HepG2 (cell line): ENCODE results near the gene PRRT2. TPM values are rescaled to one million over a fixed set of nuclear protein-coding genes. Genes with fewer than 3 reads are reported as not detected.

Source experiments
- BCLAF1 ChIP-seq: fragments of 450-650 bp; IDR thresholded peaks from 2 replicates; pipeline ENCODE4 v1.6.1; 2017; ENCODE audit warnings: mild to moderate bottlenecking
- CCAR2 ChIP-seq: fragments of 200-400 bp; formaldehyde crosslinking; optimal IDR thresholded peaks from 2 replicates; pipeline ENCODE3; 2018; ENCODE audit warnings: low read depth, mild to moderate bottlenecking, low read length, moderate library complexity
- ELF1 ChIP-seq: sonication (generic); formaldehyde crosslinking; IDR thresholded peaks from 2 replicates; pipeline ENCODE4 v1.4.0; 2020; ENCODE audit warnings: missing genetic modification reagents
- GATA4 ChIP-seq: sonication (generic); IDR thresholded peaks from 2 replicates; pipeline ENCODE4 v1.6.1; 2016; ENCODE audit warnings: antibody characterized with exemption, low read depth, borderline replicate concordance
- HBP1 ChIP-seq: IDR thresholded peaks from 2 replicates; pipeline ENCODE4 v1.6.1; 2016; ENCODE audit warnings: low read depth, control low read depth
- HES4 ChIP-seq: sonication (generic); formaldehyde crosslinking; IDR thresholded peaks from 2 replicates; pipeline ENCODE4 v1.9.0; 2021; ENCODE audit warnings: mild to moderate bottlenecking, missing genetic modification reagents, borderline replicate concordance
- HMG20A ChIP-seq: IDR thresholded peaks from 2 replicates; pipeline ENCODE4 v1.6.1; 2016; ENCODE audit warnings: borderline replicate concordance
- HMG20B ChIP-seq: conservative IDR thresholded peaks from 2 replicates; pipeline ENCODE4 v1.6.1; 2016; ENCODE audit warnings: missing genetic modification reagents, missing compliant biosample characterization
- HOXD1 ChIP-seq: sonication (generic); formaldehyde crosslinking; IDR thresholded peaks from 2 replicates; pipeline ENCODE4 v1.5.0; 2020; ENCODE audit warnings: missing genetic modification reagents
- JARID2 ChIP-seq: sonication (generic); formaldehyde crosslinking; IDR thresholded peaks from 2 replicates; pipeline ENCODE4 v1.8.1; 2023; ENCODE audit warnings: missing genetic modification reagents, inconsistent platforms; ENCODE audit not compliant: insufficient replicate concordance
- MAF1 ChIP-seq: sonication (generic); formaldehyde crosslinking; IDR thresholded peaks from 2 replicates; pipeline ENCODE4 v1.5.0; 2020; ENCODE audit warnings: missing genetic modification reagents, borderline replicate concordance
- MIXL1 ChIP-seq: IDR thresholded peaks from 2 replicates; pipeline ENCODE4 v1.6.1; 2016
- MTA3 ChIP-seq: sonication (generic); formaldehyde crosslinking; IDR thresholded peaks from 2 replicates; pipeline ENCODE4 v1.4.0; 2020; ENCODE audit warnings: missing genetic modification reagents
- NCOR1 ChIP-seq: fragments of 200-600 bp; sonication (generic); IDR thresholded peaks from 2 replicates; pipeline ENCODE4 v1.7.0; 2017; ENCODE audit warnings: antibody characterized with exemption, low read length, borderline replicate concordance
- NONO ChIP-seq, 2 experiments: fragments of 450-650 bp in 1 of 2; sonication (generic) in 1 of 2; formaldehyde crosslinking in 1 of 2; IDR thresholded peaks in 1 of 2; conservative IDR thresholded peaks in 1 of 2; 2 replicates each; pipeline versions ENCODE4 v1.6.1 to v1.8.0; 2017 to 2022; ENCODE audit warnings: mild to moderate bottlenecking in 1 of 2, missing genetic modification reagents in 1 of 2, moderate library complexity in 1 of 2
- PRMT3 ChIP-seq: sonication (generic); formaldehyde crosslinking; IDR thresholded peaks from 2 replicates; pipeline ENCODE4 v1.8.1; 2022; ENCODE audit warnings: low read depth, mild to moderate bottlenecking, moderate library complexity, missing genetic modification reagents, borderline replicate concordance
- SALL2 ChIP-seq: sonication (generic); formaldehyde crosslinking; IDR thresholded peaks from 2 replicates; pipeline ENCODE4 v1.8.1; 2023; ENCODE audit warnings: mild to moderate bottlenecking, missing genetic modification reagents, inconsistent platforms
- SPEN ChIP-seq: sonication (generic); formaldehyde crosslinking; IDR thresholded peaks from 2 replicates; pipeline ENCODE4 v1.5.1; 2020; ENCODE audit warnings: low read depth, mild to moderate bottlenecking, missing genetic modification reagents
- TCF12 ChIP-seq, 2 experiments: fragments of 450-650 bp in 1 of 2; sonication (generic) in 1 of 2; formaldehyde crosslinking in 1 of 2; IDR thresholded peaks; 2 replicates each; pipeline versions ENCODE4 v1.6.1 to v1.8.0; 2017 to 2022; ENCODE audit warnings: antibody characterized with exemption in 1 of 2, mild to moderate bottlenecking in 1 of 2, missing genetic modification reagents in 1 of 2, moderate library complexity in 1 of 2
- TRIM24 ChIP-seq: sonication (generic); formaldehyde crosslinking; IDR thresholded peaks from 2 replicates; pipeline ENCODE4 v1.8.0; 2022; ENCODE audit warnings: mild to moderate bottlenecking, missing genetic modification reagents
- ZFP1 ChIP-seq: IDR thresholded peaks from 2 replicates; pipeline ENCODE4 v1.6.1; 2016
- ZKSCAN5 ChIP-seq: sonication (generic); formaldehyde crosslinking; IDR thresholded peaks from 2 replicates; pipeline ENCODE4 v1.5.1; 2020; ENCODE audit warnings: mild to moderate bottlenecking, missing genetic modification reagents
- ZNF251 ChIP-seq: sonication (generic); formaldehyde crosslinking; IDR thresholded peaks from 2 replicates; pipeline ENCODE4 v1.9.0; 2021; ENCODE audit warnings: mild to moderate bottlenecking, missing genetic modification reagents
- ZNF280B ChIP-seq: sonication (generic); formaldehyde crosslinking; IDR thresholded peaks from 2 replicates; pipeline ENCODE4 v1.5.0; 2020; ENCODE audit warnings: missing genetic modification reagents, mild to moderate bottlenecking, borderline replicate concordance
- ZNF33B ChIP-seq: sonication (generic); formaldehyde crosslinking; IDR thresholded peaks from 2 replicates; pipeline ENCODE4 v1.5.1; 2020; ENCODE audit warnings: mild to moderate bottlenecking, missing genetic modification reagents
- ZNF619 ChIP-seq: sonication (generic); formaldehyde crosslinking; IDR thresholded peaks from 2 replicates; pipeline ENCODE4 v1.4.0; 2020; ENCODE audit warnings: mild to moderate bottlenecking, missing genetic modification reagents
- polyA plus RNA-seq, 8 experiments: library from polyadenylated mRNA; depleted of rRNA in 3 of 8; stranded (reverse) in 7 of 8; unstranded in 1 of 8; fragments of >200 nt; fragmentation: Illumina TruSeq in 4 of 8; extraction: Trizol in 4 of 8; gene quantifications; 2 replicates each; pipeline versions ENCODE4 v1.2.1 to v1.2.3, GENCODE V29; 2011 to 2016; ENCODE audit warnings: low read depth in 4 of 8, missing spikeins in 1 of 8, mixed read lengths in 1 of 8; ENCODE audit not compliant: insufficient read depth in 1 of 8
- total RNA-seq, 5 experiments: library from RNA; depleted of rRNA; stranded (reverse); fragments of >200 nt; fragmentation: Illumina TruSeq; extraction: Trizol; gene quantifications; 2 replicates each; pipeline ENCODE4 v1.2.3, GENCODE V29; 2016; ENCODE audit warnings: low read depth in 1 of 5

The PRRT2 gene
- total and polyA plus RNA-seq, 2 of the 13 experiments (the other 11 are each of a cell fraction or from before 2014, with no cell fraction given) = 0.51 to 1.1 TPM

- TF ChIP-seq NONO (IDR thresholded peaks at IDR 0.05) = no peak
- TF ChIP-seq NONO (CRISPR knock-in tag; conservative IDR thresholded peaks at IDR 0.05) = peak; percentile 9; the same call in 1 of the 2 replicates
- no peak for TF ChIP-seq HMG20A (CRISPR knock-in tag)
- no peak for TF ChIP-seq HOXD1
- TF ChIP-seq ZNF280B (CRISPR knock-in tag) = no peak
- TF ChIP-seq SALL2 (CRISPR knock-in tag) = no peak
- TF ChIP-seq BCLAF1 = no peak
- peak; percentile 4; the same call in 1 of the 2 replicates for TF ChIP-seq GATA4
- TF ChIP-seq TCF12 (IDR thresholded peaks at IDR 0.05) = no peak
- no peak for TF ChIP-seq TCF12 (CRISPR knock-in tag; IDR thresholded peaks at IDR 0.05)
- TF ChIP-seq ZNF33B = no peak
- TF ChIP-seq JARID2 (CRISPR knock-in tag) = no peak
- no peak for TF ChIP-seq ELF1
- no peak for TF ChIP-seq CCAR2
- no peak for TF ChIP-seq ZNF619
- TF ChIP-seq MTA3 = no peak
- no peak for TF ChIP-seq ZKSCAN5
- no peak for TF ChIP-seq HES4 (CRISPR knock-in tag)
- 0 out of 2 replicates have a peak, but pooled peaks have one; percentile 35 for TF ChIP-seq HBP1 (CRISPR knock-in tag)
- TF ChIP-seq MIXL1 (CRISPR knock-in tag) = no peak
- TF ChIP-seq ZFP1 (CRISPR knock-in tag) = no peak
- TF ChIP-seq ZNF251 (CRISPR knock-in tag) = no peak
- TF ChIP-seq SPEN (CRISPR knock-in tag) = 0 out of 2 replicates have a peak, but pooled peaks have one; percentile 35
- no peak for TF ChIP-seq NCOR1
- TF ChIP-seq PRMT3 (CRISPR knock-in tag) = no peak
- TF ChIP-seq MAF1 (CRISPR knock-in tag) = no peak
- TF ChIP-seq HMG20B (CRISPR knock-in tag) = no peak
- no peak for TF ChIP-seq TRIM24
These were observed 9.7 kb downstream of the PRRT2 start (continued) for GRCh38 chr16:29821643-29822115.
